GM21737 (cell line): Measurements from ENCODE around the gene TIMP2.
"Not testable (repeated sequence)": the region's sequence is repeated elsewhere in the genome, so short reads cannot be mapped to it uniquely, and the experiment has no call there.

ENCODE experiments used
- ATAC-seq: cut with Tn5 transposase; IDR thresholded peaks from one replicate; pipeline ENCODE4 v1.9.1; 2021; ENCODE audit warnings: mild to moderate bottlenecking, moderate library complexity; ENCODE audit not compliant: unreplicated experiment

TIMP2 gene

GRCh38 chr17:78873519-78874340 is 51.5 kb downstream of the TIMP2 start:
- no peak for ATAC-seq

- ATAC-seq: no peak
Observed at GRCh38 chr17:78872486-78872885, 52.7 kb downstream of the TIMP2 start.

GRCh38 chr17:78870621-78871020 is 54.6 kb downstream of the TIMP2 start:
- ATAC-seq: no peak

- ATAC-seq: no peak
Observed at GRCh38 chr17:78868391-78868790, 56.8 kb downstream of the TIMP2 start.

GRCh38 chr17:78867046-78867445 is 58.1 kb downstream of the TIMP2 start:
- not testable (repeated sequence) for ATAC-seq

- no peak for ATAC-seq
Observed at GRCh38 chr17:78865682-78866390, 59.4 kb downstream of the TIMP2 start.

GRCh38 chr17:78864117-78864516 is 61.1 kb downstream of the TIMP2 start:
- no peak for ATAC-seq

GRCh38 chr17:78862073-78863023 is 62.8 kb downstream of the TIMP2 start:
- no peak for ATAC-seq

- no peak for ATAC-seq
Observed at GRCh38 chr17:78861229-78861628, 64.0 kb downstream of the TIMP2 start.

- ATAC-seq: no peak
Observed at GRCh38 chr17:78859051-78859450, 66.1 kb downstream of the TIMP2 start.

GRCh38 chr17:78857266-78857665 is 67.9 kb downstream of the TIMP2 start:
- ATAC-seq: no peak

GRCh38 chr17:78855561-78856165 is 69.5 kb downstream of the TIMP2 start:
- no peak for ATAC-seq

GRCh38 chr17:78854508-78854907 is 70.7 kb downstream of the TIMP2 start:
- ATAC-seq: no peak

- ATAC-seq: no peak
Observed at GRCh38 chr17:78853926-78854394, 71.2 kb downstream of the TIMP2 start.

GRCh38 chr17:78852709-78853121 is 72.5 kb downstream of the TIMP2 start:
- no peak for ATAC-seq

GRCh38 chr17:78849026-78849425 is 76.2 kb downstream of the TIMP2 start:
- ATAC-seq: no peak

GRCh38 chr17:78847052-78847451 is 78.1 kb downstream of the TIMP2 start:
- ATAC-seq: no peak

GRCh38 chr17:78844301-78845005 is 80.7 kb downstream of the TIMP2 start:
- ATAC-seq: no peak

- ATAC-seq: no peak
Observed at GRCh38 chr17:78842881-78843565, 82.2 kb downstream of the TIMP2 start.
